OCI-LY1 (cell line): ENCODE measurements around the gene ZNF221.

ENCODE experiments used
- H2AFZ ChIP-seq: fragments of 200-600 bp; sonication (generic), shearing (Covaris generic); 2 replicates; pipeline ENCODE4 v1.6.0; 2014; ENCODE audit warnings: antibody characterized with exemption, mild to moderate bottlenecking, low read length
- H3F3A ChIP-seq: fragments of 200-600 bp; sonication (generic), shearing (Covaris generic); 2 replicates; pipeline ENCODE4 v1.6.0; 2014; ENCODE audit warnings: mild to moderate bottlenecking, antibody characterized with exemption, low read length, moderate library complexity; ENCODE audit not compliant: insufficient read depth
- H3K27ac ChIP-seq: fragments of 200-600 bp; sonication (generic); 2 replicates; pipeline ENCODE4 v1.5.1; 2014; ENCODE audit warnings: low read length, mixed run types, mild to moderate bottlenecking, low read depth; ENCODE audit not compliant: poor library complexity, severe bottlenecking
- H3K27me3 ChIP-seq: fragments of 200-600 bp; sonication (generic); 2 replicates; pipeline ENCODE4 v1.6.0; 2014; ENCODE audit warnings: antibody characterized with exemption, mild to moderate bottlenecking, low read length, moderate library complexity; ENCODE audit not compliant: insufficient read depth
- H3K36me3 ChIP-seq: fragments of 200-600 bp; sonication (generic); 2 replicates; pipeline ENCODE4 v1.6.1; 2014; ENCODE audit warnings: mild to moderate bottlenecking, antibody characterized with exemption, low read length, moderate library complexity, mixed read lengths; ENCODE audit not compliant: insufficient read depth
- H3K4me1 ChIP-seq: fragments of 200-600 bp; sonication (generic); 2 replicates; pipeline ENCODE4 v1.5.1; 2014; ENCODE audit warnings: mild to moderate bottlenecking, low read length, moderate library complexity; ENCODE audit not compliant: insufficient read depth, severe bottlenecking
- H3K4me2 ChIP-seq: fragments of 200-600 bp; sonication (generic), shearing (Covaris generic); 2 replicates; pipeline ENCODE4 v1.6.1; 2014; ENCODE audit warnings: low read length
- H3K4me3 ChIP-seq: fragments of 200-600 bp; sonication (generic); 2 replicates; pipeline ENCODE4 v1.5.1; 2014; ENCODE audit warnings: low read length, low read depth, mild to moderate bottlenecking, mixed read lengths; ENCODE audit not compliant: poor library complexity, severe bottlenecking
- H3K79me2 ChIP-seq: fragments of 200-600 bp; shearing (Covaris generic); 2 replicates; pipeline ENCODE4 v1.6.1; 2016; ENCODE audit warnings: mixed run types, low read length, mixed read lengths; ENCODE audit not compliant: insufficient read depth
- H3K9ac ChIP-seq: fragments of 200-600 bp; sonication (generic), shearing (Covaris generic); 2 replicates; pipeline ENCODE4 v1.6.1; 2014; ENCODE audit warnings: mild to moderate bottlenecking, low read length, mixed read lengths
- H3K9me2 ChIP-seq: fragments of 200-600 bp; sonication (generic), shearing (Covaris generic); 2 replicates; pipeline ENCODE4 v1.6.1; 2014; ENCODE audit warnings: low read depth, mild to moderate bottlenecking, low read length, mixed read lengths
- H3K9me3 ChIP-seq: fragments of 200-600 bp; shearing (Covaris generic); 2 replicates; pipeline ENCODE4 v1.6.1; 2014; ENCODE audit warnings: low read length, mixed read lengths
- H4K20me1 ChIP-seq: fragments of 200-600 bp; sonication (generic), shearing (Covaris generic); 2 replicates; pipeline ENCODE4 v1.6.0; 2016; ENCODE audit warnings: mild to moderate bottlenecking, low read length; ENCODE audit not compliant: insufficient read depth
- EZH2 ChIP-seq: fragments of 200-600 bp; sonication (generic), shearing (Covaris generic); IDR thresholded peaks from 2 replicates; pipeline ENCODE4 v1.8.0; 2017; ENCODE audit warnings: borderline replicate concordance, mixed run types, mild to moderate bottlenecking, antibody characterized with exemption, low read length, moderate library complexity, mixed read lengths
- TF ChIP-seq, protein P1 (sequence below): fragments of 200-600 bp; sonication (generic), shearing (Covaris generic); IDR thresholded peaks from 2 replicates; pipeline ENCODE4 v1.5.1; 2017; ENCODE audit warnings: mild to moderate bottlenecking, antibody characterized with exemption, low read length, moderate library complexity, mixed read lengths

ZNF221 gene

DNA sequence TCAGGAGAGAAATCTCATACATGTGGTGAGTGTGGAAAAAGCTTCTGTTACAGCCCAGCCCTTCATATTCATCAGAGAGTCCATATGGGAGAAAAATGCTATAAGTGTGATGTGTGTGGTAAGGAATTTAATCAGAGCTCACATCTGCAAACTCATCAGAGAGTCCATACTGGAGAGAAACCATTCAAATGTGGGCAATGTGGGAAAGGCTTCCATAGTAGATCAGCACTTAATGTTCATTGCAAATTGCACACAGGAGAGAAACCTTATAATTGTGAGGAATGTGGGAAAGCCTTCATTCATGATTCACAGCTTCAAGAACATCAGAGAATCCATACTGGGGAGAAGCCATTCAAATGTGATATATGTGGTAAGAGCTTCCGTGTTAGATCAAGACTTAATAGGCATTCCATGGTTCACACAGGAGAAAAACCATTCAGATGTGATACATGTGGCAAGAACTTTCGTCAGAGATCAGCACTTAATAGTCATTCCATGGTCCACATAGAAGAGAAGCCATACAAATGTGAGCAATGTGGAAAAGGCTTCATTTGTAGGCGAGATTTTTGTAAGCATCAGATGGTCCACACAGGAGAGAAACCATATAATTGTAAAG lies 15.2 kb downstream of the ZNF221 start:
- H3K4me1 ChIP-seq: no peaks in the 10 kb centered on the region
- no peak overlapping the region for H3K27ac ChIP-seq
- TF ChIP-seq, protein P1, sequence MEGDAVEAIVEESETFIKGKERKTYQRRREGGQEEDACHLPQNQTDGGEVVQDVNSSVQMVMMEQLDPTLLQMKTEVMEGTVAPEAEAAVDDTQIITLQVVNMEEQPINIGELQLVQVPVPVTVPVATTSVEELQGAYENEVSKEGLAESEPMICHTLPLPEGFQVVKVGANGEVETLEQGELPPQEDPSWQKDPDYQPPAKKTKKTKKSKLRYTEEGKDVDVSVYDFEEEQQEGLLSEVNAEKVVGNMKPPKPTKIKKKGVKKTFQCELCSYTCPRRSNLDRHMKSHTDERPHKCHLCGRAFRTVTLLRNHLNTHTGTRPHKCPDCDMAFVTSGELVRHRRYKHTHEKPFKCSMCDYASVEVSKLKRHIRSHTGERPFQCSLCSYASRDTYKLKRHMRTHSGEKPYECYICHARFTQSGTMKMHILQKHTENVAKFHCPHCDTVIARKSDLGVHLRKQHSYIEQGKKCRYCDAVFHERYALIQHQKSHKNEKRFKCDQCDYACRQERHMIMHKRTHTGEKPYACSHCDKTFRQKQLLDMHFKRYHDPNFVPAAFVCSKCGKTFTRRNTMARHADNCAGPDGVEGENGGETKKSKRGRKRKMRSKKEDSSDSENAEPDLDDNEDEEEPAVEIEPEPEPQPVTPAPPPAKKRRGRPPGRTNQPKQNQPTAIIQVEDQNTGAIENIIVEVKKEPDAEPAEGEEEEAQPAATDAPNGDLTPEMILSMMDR: no peak
- TF ChIP-seq EZH2: no peak
- no peaks in the 10 kb centered on the region for H3K9me2 ChIP-seq
- no peak overlapping the region for H3K4me2 ChIP-seq
- H3K9ac ChIP-seq: no peak overlapping the region
- no peaks in the 10 kb centered on the region for H4K20me1 ChIP-seq
- H3K79me2 ChIP-seq: no peaks in the 10 kb centered on the region
- H3K36me3 ChIP-seq: no peaks in the 10 kb centered on the region
- H3K27me3 ChIP-seq: no peaks in the 10 kb centered on the region
- H3K4me3 ChIP-seq: no peak overlapping the region
- peaks cover 15% of the 10 kb centered on the region for H3K9me3 ChIP-seq
- H3F3A ChIP-seq: no peaks in the 10 kb centered on the region
- no peak overlapping the region for H2AFZ ChIP-seq

DNA sequence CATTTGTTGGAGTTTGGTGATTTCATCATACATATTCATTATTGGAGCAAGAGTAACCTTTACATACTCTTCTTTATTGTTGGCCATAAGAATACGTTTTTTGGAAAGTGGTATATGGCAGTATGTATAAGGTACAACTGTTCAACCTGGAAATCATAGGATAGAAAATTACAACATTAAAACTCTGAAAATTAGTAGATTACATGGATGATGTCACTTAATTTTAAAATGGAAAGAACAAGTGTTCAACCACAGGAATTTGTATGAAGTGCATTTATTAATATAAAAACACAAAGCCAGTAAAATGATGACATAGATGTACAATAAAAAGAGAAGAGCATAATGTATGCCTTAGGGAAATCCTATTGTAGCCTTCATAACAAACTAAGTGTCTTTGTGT lies 25.7 kb downstream of the ZNF221 start:
- Histone ChIP-seq H3K9me2 (no peaks in the 10 kb centered on the region), H3K4me3 (no peak overlapping the region), H3K4me2 (no peak overlapping the region), H2AFZ (no peak overlapping the region), H3K27me3 (no peaks in the 10 kb centered on the region), H3K4me1 (no peaks in the 10 kb centered on the region), H3K9ac (no peak overlapping the region), H4K20me1 (no peaks in the 10 kb centered on the region), H3K9me3 (no peaks in the 10 kb centered on the region), H3K27ac (no peak overlapping the region), H3K79me2 (no peaks in the 10 kb centered on the region), H3F3A (no peaks in the 10 kb centered on the region), H3K36me3 (no peaks in the 10 kb centered on the region)
- no peak for TF ChIP-seq EZH2
- TF ChIP-seq, protein P1: no peak

DNA sequence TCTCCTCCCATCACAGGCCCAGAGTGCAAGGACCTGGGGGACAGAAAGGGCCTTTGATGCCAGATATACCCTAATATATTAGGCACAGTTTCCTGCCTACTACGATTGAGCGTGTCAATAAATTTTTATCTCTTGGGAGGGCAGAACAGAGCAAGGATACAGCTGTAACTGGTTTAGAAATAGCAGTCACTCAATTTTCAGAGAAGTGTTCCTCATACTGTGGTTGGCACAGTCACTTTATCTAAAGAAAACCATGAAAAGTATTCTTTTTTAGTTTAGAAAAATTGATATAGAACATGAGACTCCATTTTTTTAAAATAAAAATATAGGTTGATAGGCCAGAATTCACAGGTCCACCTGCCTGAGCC lies 32.5 kb downstream of the ZNF221 start:
- Histone ChIP-seq H3K27me3 (no peaks in the 10 kb centered on the region), H3K9me2 (no peaks in the 10 kb centered on the region), H3K9ac (no peak overlapping the region), H2AFZ (no peak overlapping the region), H3K36me3 (no peaks in the 10 kb centered on the region), H3K27ac (no peak overlapping the region), H3K4me3 (no peak overlapping the region), H3K9me3 (no peaks in the 10 kb centered on the region), H4K20me1 (no peaks in the 10 kb centered on the region), H3K4me2 (no peak overlapping the region), H3K4me1 (no peaks in the 10 kb centered on the region), H3K79me2 (no peaks in the 10 kb centered on the region), H3F3A (no peaks in the 10 kb centered on the region)
- TF ChIP-seq, protein P1: no peak
- no peak for TF ChIP-seq EZH2
